ENCODE measurements around the gene TOP1. TPM values are rescaled to one million over a fixed set of nuclear protein-coding genes. Genes with fewer than 3 reads are reported as not detected.

TOP1 gene
- total and polyA plus RNA-seq, 9 of the 15 experiments (the other 6 are each of a cell fraction or from before 2014, with no cell fraction given): 26.4 to 127 (median 39.6) TPM

- TF ChIP-seq HMGXB4 (CRISPR knock-in tag; IDR thresholded peaks at IDR 0.05) (peak; percentile 50; the same call in 1 of the 2 replicates), SMARCA4 (IDR thresholded peaks at IDR 0.05) (no peak), KDM2B (CRISPR knock-in tag; IDR thresholded peaks at IDR 0.05) (0 out of 2 replicates have a peak, but pooled peaks have one; percentile 21), RBFOX2 (IDR thresholded peaks at IDR 0.05; ENCODE audit: low read depth, low read length) (peak; percentile 93), NCOA4 (IDR thresholded peaks at IDR 0.05; ENCODE audit: partially characterized antibody) (no peak), ZSCAN32 (CRISPR knock-in tag; IDR thresholded peaks at IDR 0.05) (no peak), PCBP1 (IDR thresholded peaks at IDR 0.05; ENCODE audit: low read depth, low read length, poor library complexity, severe bottlenecking) (peak; percentile 62), KLF13 (tag; IDR thresholded peaks at IDR 0.05; ENCODE audit: borderline replicate concordance, low read depth) (peak; percentile 61; the same call in 1 of the 2 replicates), ETS2 (tag; IDR thresholded peaks at IDR 0.05; ENCODE audit: borderline replicate concordance, poor library complexity, severe bottlenecking) (no peak), CBFA2T3 (IDR thresholded peaks at IDR 0.05) (no peak), ZNF282 (CRISPR knock-in tag; IDR thresholded peaks at IDR 0.05) (no peak), ZFP1 (CRISPR knock-in tag; IDR thresholded peaks at IDR 0.05) (no peak), NCOA2 (IDR thresholded peaks at IDR 0.05; ENCODE audit: partially characterized antibody in 2 of 2) (no peak), TFE3 (CRISPR knock-in tag; IDR thresholded peaks at IDR 0.05) (no peak), EGR1 (conservative IDR thresholded peaks at IDR 0.05) (peak; percentile 80), ZNF589 (CRISPR knock-in tag; IDR thresholded peaks at IDR 0.05; ENCODE audit: low read depth) (no peak), TCF7L2 (IDR thresholded peaks at IDR 0.05; ENCODE audit: low read depth, low read length) (no peak), CBX5 (IDR thresholded peaks at IDR 0.05; ENCODE audit: borderline replicate concordance, low read depth) (no peak), PRPF4 (IDR thresholded peaks at IDR 0.05; ENCODE audit: insufficient read depth, low read depth, low read length, poor library complexity, severe bottlenecking) (no peak), KAT2B (IDR thresholded peaks at IDR 0.05; ENCODE audit: low read depth, low read length) (no peak), SAFB (IDR thresholded peaks at IDR 0.05; ENCODE audit: borderline replicate concordance, low read depth, low read length) (0 out of 2 replicates have a peak, but pooled peaks have one; percentile 7), ZNF347 (CRISPR knock-in tag; IDR thresholded peaks at IDR 0.05; ENCODE audit: low read depth) (no peak), MECOM (CRISPR knock-in tag; IDR thresholded peaks at IDR 0.05) (no peak), BHLHE40 (IDR thresholded peaks at IDR 0.05; ENCODE audit: low read length) (peak; percentile 95), KAT8 (IDR thresholded peaks at IDR 0.05; ENCODE audit: low read depth) (no peak), POLR2B (IDR thresholded peaks at IDR 0.05; ENCODE audit: low read depth, partially characterized antibody) (peak; percentile 89), ZFPM2 (CRISPR knock-in tag; IDR thresholded peaks at IDR 0.05) (no peak)
Measured at GRCh38 chr20:41028359-41029149, at the start of gene TOP1 (continued).
